DOHH2 (cell line): ENCODE measurements around the gene BATF3.

Experiments used
- H3F3A ChIP-seq: fragments of 200-600 bp; sonication (generic), shearing (Covaris generic); 2 replicates; pipeline ENCODE4 v1.6.0; 2016; ENCODE audit warnings: antibody characterized with exemption, mild to moderate bottlenecking; ENCODE audit not compliant: control insufficient read depth, insufficient read depth
- H3K27ac ChIP-seq: fragments of 200-600 bp; sonication (generic); 2 replicates; pipeline ENCODE4 v1.5.1; 2014; ENCODE audit warnings: low read depth, mild to moderate bottlenecking, low read length, moderate library complexity
- H3K27me3 ChIP-seq: fragments of 200-600 bp; sonication (generic); 2 replicates; pipeline ENCODE4 v1.6.1; 2014; ENCODE audit warnings: mild to moderate bottlenecking, low read length, mixed read lengths; ENCODE audit not compliant: control insufficient read depth
- H3K36me3 ChIP-seq: fragments of 200-600 bp; sonication (generic); 2 replicates; pipeline ENCODE4 v1.6.1; 2014; ENCODE audit warnings: mild to moderate bottlenecking, low read length, moderate library complexity, mixed read lengths; ENCODE audit not compliant: control insufficient read depth
- H3K4me1 ChIP-seq: fragments of 200-600 bp; sonication (generic); 2 replicates; pipeline ENCODE4 v1.6.1; 2014; ENCODE audit warnings: mild to moderate bottlenecking, low read length, mixed read lengths; ENCODE audit not compliant: control insufficient read depth
- H3K4me2 ChIP-seq: fragments of 200-600 bp; sonication (generic); 2 replicates; pipeline ENCODE4 v1.6.0; 2014; ENCODE audit warnings: mild to moderate bottlenecking, low read length, moderate library complexity
- H3K4me3 ChIP-seq: fragments of 200-600 bp; sonication (generic); 2 replicates; pipeline ENCODE4 v1.5.1; 2014; ENCODE audit warnings: mild to moderate bottlenecking, low read length, mixed read lengths
- H3K79me2 ChIP-seq: fragments of 200-600 bp; sonication (generic); 2 replicates; pipeline ENCODE4 v1.6.1; 2014; ENCODE audit warnings: mild to moderate bottlenecking, low read length, mixed read lengths; ENCODE audit not compliant: control insufficient read depth
- H3K9me2 ChIP-seq: fragments of 200-600 bp; sonication (generic); replicated peaks from 2 replicates; pipeline ENCODE4 v1.6.1; 2014; ENCODE audit warnings: mild to moderate bottlenecking, low read length, mixed read lengths; ENCODE audit not compliant: control insufficient read depth
- H3K9me3 ChIP-seq: fragments of 200-600 bp; sonication (generic); 2 replicates; pipeline ENCODE4 v1.6.1; 2014; ENCODE audit warnings: antibody characterized with exemption, low read length, mixed read lengths; ENCODE audit not compliant: control insufficient read depth, insufficient read depth
- H4K20me1 ChIP-seq: fragments of 200-600 bp; sonication (generic); 2 replicates; pipeline ENCODE4 v1.6.0; 2014; ENCODE audit warnings: low read depth, mild to moderate bottlenecking, antibody characterized with exemption, low read length, moderate library complexity; ENCODE audit not compliant: control insufficient read depth, insufficient read depth
- CTCF ChIP-seq: fragments of 200-600 bp; sonication (generic); IDR thresholded peaks from one replicate; pipeline ENCODE4 v1.5.1; 2014; ENCODE audit warnings: antibody characterized with exemption, mild to moderate bottlenecking, low read depth, low read length; ENCODE audit not compliant: poor library complexity, severe bottlenecking
- EZH2phosphoT487 ChIP-seq: fragments of 200-600 bp; sonication (generic); IDR thresholded peaks from 2 replicates; pipeline ENCODE4 v1.6.1; 2017; ENCODE audit warnings: borderline replicate concordance, mild to moderate bottlenecking, antibody characterized with exemption, low read length, moderate library complexity, mixed read lengths

Gene BATF3

GRCh38 chr1:212692774-212693644 is 6.6 kb downstream of the BATF3 start:
- no peak overlapping the region for H3K4me2 ChIP-seq
- H3K27me3 ChIP-seq = peaks cover 72% of the 10 kb centered on the region
- no peak overlapping the region for H3K4me3 ChIP-seq
- no peaks in the 10 kb centered on the region for H3K9me3 ChIP-seq
- no peak for TF ChIP-seq EZH2phosphoT487
- no peak for TF ChIP-seq CTCF
- H3K4me1 ChIP-seq = peaks cover 9% of the 10 kb centered on the region
- no peak overlapping the region for H3K27ac ChIP-seq
- no peaks in the 10 kb centered on the region for H4K20me1 ChIP-seq
- no peaks in the 10 kb centered on the region for H3K9me2 ChIP-seq
- H3F3A ChIP-seq = no peaks in the 10 kb centered on the region
- no peaks in the 10 kb centered on the region for H3K36me3 ChIP-seq
- H3K79me2 ChIP-seq = no peaks in the 10 kb centered on the region

GRCh38 chr1:212691561-212692071 is 8.0 kb downstream of the BATF3 start:
- H3K4me2 ChIP-seq = no peak overlapping the region
- no peak overlapping the region for H3K27ac ChIP-seq

GRCh38 chr1:212690816-212691403 is 8.7 kb downstream of the BATF3 start:
- H3K27ac ChIP-seq = no peak overlapping the region
- no peak overlapping the region for H3K4me2 ChIP-seq
- no peak overlapping the region for H3K4me3 ChIP-seq
- no peaks in the 10 kb centered on the region for H3K9me3 ChIP-seq
- H3K27me3 ChIP-seq = peaks cover 60% of the 10 kb centered on the region
- TF ChIP-seq CTCF (no peak), EZH2phosphoT487 (no peak)
- H3K79me2 ChIP-seq = no peaks in the 10 kb centered on the region
- no peaks in the 10 kb centered on the region for H3K4me1 ChIP-seq
- H3K9me2 ChIP-seq = no peaks in the 10 kb centered on the region
- H3K36me3 ChIP-seq = no peaks in the 10 kb centered on the region
- no peaks in the 10 kb centered on the region for H4K20me1 ChIP-seq
- H3F3A ChIP-seq = no peaks in the 10 kb centered on the region

More at GRCh38 chr1:212691561-212692071, 8.0 kb downstream of the BATF3 start:
- no peaks in the 10 kb centered on the region for H3K36me3 ChIP-seq
- TF ChIP-seq CTCF (no peak), EZH2phosphoT487 (no peak)
- no peak overlapping the region for H3K4me3 ChIP-seq
- no peaks in the 10 kb centered on the region for H3K9me2 ChIP-seq
- peaks cover 4% of the 10 kb centered on the region for H3K4me1 ChIP-seq
- H3F3A ChIP-seq = no peaks in the 10 kb centered on the region
- H3K9me3 ChIP-seq = no peaks in the 10 kb centered on the region
- H3K79me2 ChIP-seq = no peaks in the 10 kb centered on the region
- no peaks in the 10 kb centered on the region for H4K20me1 ChIP-seq
- H3K27me3 ChIP-seq = peaks cover 59% of the 10 kb centered on the region
